22Rv1 (cell line): ENCODE results near the gene FARS2.

Experiments used
- H3K27ac ChIP-seq: fragments of 450-650 bp; 2 replicates; pipeline ENCODE4 v1.5.1; 2017
- ZFX ChIP-seq: fragments of 450-650 bp; IDR thresholded peaks from 2 replicates; pipeline ENCODE4 v1.6.1; 2017; ENCODE audit warnings: antibody characterized with exemption, borderline replicate concordance
- TF ChIP-seq, protein P1 (sequence below): fragments of 450-650 bp; IDR thresholded peaks from 2 replicates; pipeline ENCODE4 v1.5.1; 2017; ENCODE audit warnings: mild to moderate bottlenecking

FARS2 gene

DNA sequence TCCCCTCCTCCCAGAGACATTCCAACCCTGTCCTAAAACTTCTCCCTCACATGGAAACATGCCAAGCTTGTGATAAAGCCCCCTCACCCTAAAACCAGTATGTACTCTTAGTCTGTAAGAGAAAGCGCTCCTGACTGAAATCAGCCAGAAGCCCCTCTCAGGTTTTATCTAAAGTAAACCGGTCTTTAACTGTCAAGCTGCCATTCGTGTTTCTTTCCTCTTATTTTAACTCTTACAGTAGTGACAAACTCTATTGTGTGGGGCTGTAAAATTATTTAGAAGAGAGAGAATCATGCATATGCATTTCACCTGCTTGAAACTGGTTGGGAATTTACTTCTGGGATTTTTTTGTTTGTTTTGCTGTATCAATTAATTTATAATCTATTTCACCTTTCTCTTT is 62.7 kb downstream of the FARS2 start:
- no peak overlapping the region for H3K27ac ChIP-seq

DNA sequence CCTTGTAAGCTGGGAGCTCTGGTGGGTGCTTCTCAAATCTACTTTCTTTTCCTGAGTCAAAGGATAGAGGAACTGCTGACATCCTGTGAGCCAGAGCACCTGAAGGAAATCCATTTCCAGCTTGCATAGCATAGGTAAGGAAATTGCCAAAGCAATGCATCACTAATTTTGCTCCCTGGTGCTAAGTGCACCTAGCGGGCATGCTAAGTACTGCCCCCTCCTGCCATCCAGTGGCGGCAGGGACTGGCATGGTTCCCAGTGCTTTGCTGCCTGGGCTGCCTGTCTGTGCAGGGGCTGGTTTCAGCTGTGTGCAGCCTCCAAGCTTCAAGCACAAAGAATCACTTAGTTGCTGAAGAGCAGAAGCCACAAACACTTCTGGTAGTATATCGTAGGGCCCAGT is 63.9 kb downstream of the FARS2 start:
- TF ChIP-seq, protein P1, sequence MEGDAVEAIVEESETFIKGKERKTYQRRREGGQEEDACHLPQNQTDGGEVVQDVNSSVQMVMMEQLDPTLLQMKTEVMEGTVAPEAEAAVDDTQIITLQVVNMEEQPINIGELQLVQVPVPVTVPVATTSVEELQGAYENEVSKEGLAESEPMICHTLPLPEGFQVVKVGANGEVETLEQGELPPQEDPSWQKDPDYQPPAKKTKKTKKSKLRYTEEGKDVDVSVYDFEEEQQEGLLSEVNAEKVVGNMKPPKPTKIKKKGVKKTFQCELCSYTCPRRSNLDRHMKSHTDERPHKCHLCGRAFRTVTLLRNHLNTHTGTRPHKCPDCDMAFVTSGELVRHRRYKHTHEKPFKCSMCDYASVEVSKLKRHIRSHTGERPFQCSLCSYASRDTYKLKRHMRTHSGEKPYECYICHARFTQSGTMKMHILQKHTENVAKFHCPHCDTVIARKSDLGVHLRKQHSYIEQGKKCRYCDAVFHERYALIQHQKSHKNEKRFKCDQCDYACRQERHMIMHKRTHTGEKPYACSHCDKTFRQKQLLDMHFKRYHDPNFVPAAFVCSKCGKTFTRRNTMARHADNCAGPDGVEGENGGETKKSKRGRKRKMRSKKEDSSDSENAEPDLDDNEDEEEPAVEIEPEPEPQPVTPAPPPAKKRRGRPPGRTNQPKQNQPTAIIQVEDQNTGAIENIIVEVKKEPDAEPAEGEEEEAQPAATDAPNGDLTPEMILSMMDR = no peak
- no peak for TF ChIP-seq ZFX
- no peak overlapping the region for H3K27ac ChIP-seq

More for the DNA sequence above, 62.7 kb downstream of the FARS2 start:
- no peak for TF ChIP-seq ZFX
- TF ChIP-seq, protein P1 = no peak

DNA sequence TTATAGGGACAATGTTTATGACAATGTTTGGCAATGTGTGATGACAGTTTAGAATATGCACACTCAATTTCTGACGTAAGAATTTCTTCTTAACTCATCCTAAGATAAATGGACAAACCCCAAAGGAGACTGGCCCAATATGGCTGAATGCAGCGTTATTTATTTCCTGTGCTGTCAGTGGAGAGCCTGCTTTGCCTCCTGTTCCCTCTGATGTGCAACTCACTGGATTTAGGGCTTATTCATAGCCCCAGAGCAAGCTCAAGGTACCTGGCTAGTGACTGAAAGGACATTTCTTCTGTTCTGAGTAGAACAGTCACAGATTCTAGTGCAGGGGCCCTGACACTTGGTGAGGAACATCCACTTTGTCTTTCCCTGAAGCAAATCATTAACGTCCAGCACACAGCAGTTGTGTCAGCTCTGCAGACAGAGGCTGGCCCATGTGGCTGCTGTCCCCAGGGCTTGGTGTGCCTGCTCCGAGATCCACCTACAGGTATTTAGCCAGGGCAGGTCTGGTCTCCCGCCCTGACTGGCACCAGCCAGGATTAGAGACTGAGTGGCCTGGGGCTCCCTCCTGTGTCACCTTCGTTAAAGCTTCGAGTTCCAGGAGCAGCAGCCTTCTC is 64.8 kb downstream of the FARS2 start:
- no peak overlapping the region for H3K27ac ChIP-seq
- TF ChIP-seq, protein P1 = no peak
- no peak for TF ChIP-seq ZFX

DNA sequence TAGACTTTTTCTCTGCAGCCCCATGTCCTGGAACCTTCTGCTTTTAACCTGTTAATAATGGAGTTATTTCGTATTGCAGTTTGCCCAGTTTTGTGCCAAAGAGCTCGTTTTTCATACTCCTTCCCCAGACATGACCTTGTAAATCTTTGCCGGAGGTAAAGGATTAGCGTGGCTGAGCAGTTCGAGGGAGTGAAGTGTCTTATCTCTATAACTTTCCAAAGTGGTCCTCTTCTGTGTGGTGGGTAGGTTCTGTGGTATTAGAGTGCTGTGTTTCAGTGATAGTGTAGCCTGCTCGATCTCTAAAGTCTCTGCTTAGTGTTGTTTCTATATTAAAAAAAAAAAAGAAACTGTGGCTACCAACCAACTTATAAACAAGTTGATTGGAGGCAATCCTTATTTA is 67.5 kb downstream of the FARS2 start:
- no peak for TF ChIP-seq ZFX
- TF ChIP-seq, protein P1 = no peak
- no peak overlapping the region for H3K27ac ChIP-seq

DNA sequence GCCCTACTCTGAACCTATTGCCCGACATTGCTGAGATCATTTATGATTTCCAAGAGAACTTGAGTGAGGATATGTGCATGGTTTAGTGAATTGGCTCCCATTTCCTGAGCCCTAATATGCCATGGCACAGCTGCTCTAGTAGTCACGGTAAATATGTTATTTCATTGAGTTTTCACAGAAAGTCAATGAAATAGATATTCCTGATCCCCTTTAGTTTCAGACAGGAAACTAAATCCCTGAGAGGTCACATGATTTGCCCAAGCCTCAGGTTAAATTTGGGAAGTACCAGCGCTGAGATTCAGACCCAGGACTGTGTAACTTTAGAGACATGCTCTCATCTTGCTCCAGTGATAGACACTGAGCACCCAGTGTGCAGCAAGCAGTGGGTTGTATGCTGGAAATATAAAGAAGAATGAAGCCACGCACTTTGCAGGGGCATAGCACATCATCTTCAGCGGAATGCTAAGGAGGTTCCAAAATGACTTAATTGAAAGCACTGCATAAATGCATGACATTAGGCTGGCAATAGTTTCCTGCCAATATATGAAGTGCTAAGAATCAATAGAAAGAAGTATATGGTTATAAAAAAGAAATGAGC is 70.6 kb downstream of the FARS2 start:
- no peak overlapping the region for H3K27ac ChIP-seq
- TF ChIP-seq, protein P1 = no peak
- TF ChIP-seq ZFX = no peak

DNA sequence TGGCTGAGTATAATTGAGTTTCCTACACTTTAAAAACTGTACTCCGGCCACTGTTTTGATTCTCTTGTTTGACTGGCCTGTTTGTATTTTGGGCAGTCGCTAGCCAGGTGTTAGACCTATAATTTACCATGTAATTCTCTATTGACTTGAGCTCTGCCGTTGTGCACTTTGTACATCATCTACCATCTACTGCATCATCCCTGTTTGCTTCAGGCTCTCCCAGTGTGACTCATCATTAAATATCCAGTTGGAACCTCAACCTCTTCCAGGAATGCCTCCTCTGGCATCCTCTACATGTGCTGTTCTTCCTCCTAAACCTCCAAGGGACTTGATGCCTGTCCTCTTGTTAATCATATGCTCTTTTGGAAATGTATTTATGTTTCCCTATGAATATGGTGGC is 72.3 kb downstream of the FARS2 start:
- TF ChIP-seq ZFX = no peak
- TF ChIP-seq, protein P1 = no peak
- H3K27ac ChIP-seq = no peak overlapping the region

DNA sequence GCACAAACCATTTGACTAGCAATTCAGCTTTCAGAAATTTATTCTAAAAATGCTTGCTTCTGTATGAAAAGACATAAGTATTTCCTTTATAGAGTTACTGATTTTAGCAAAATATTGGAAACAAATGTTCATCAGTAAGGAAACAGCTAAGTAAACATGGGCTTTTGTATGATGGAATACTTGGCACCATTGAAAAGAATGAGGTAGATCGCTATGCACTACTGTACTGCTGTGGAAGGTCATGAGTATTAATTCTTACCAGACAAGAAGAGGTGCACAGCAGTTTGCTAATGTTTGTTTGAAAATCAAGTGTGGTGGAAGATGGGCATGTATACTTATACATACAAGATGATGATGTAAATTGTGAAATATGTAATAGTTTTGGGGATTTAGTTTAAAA is 73.0 kb downstream of the FARS2 start:
- H3K27ac ChIP-seq = no peak overlapping the region
- TF ChIP-seq, protein P1 = no peak
- no peak for TF ChIP-seq ZFX
